Spinal cord (tissue), 10 donors: ENCODE data around the gene CACNA2D1. TPM values are rescaled to one million over a fixed set of nuclear protein-coding genes. Genes with fewer than 3 reads are reported as not detected.

Experiments
- DNase-seq, 6 donors: peaks; one replicate each; pipeline versions ENCODE4 v3.0.0 to v3.0.0-alpha.2; 2013 to 2015; ENCODE audit warnings: low spot score in 6 of 6, low read depth in 4 of 6
- H3K27ac ChIP-seq: one replicate; pipeline ENCODE4 v1.5.1; 2013; ENCODE audit warnings: low read depth, low read length, control low read depth
- H3K27me3 ChIP-seq: one replicate; pipeline ENCODE4 v1.6.1; 2013; ENCODE audit warnings: low read length; ENCODE audit not compliant: control insufficient read depth, insufficient read depth
- H3K36me3 ChIP-seq: one replicate; pipeline ENCODE4 v1.6.1; 2013; ENCODE audit warnings: low read length; ENCODE audit not compliant: control insufficient read depth, insufficient read depth
- H3K4me1 ChIP-seq: one replicate; pipeline ENCODE4 v1.6.1; 2013; ENCODE audit warnings: low read length; ENCODE audit not compliant: control insufficient read depth, insufficient read depth
- H3K4me3 ChIP-seq: one replicate; pipeline ENCODE4 v1.5.1; 2013; ENCODE audit warnings: low read depth, low read length, control low read depth
- H3K9me3 ChIP-seq: one replicate; pipeline ENCODE4 v1.6.1; 2013; ENCODE audit warnings: low read length; ENCODE audit not compliant: control insufficient read depth, insufficient read depth
- WGBS: methylation state at CpG from one replicate; pipeline ENCODE4 v1.1.5; 2013; ENCODE audit warnings: missing lambda C conversion rate; ENCODE audit not compliant: insufficient coverage; 5-methylcytosine and 5-hydroxymethylcytosine counted together
- polyA plus RNA-seq, 2 donors: library from polyadenylated mRNA; unstranded; fragments of 120-200 nt; gene quantifications; one replicate each; pipeline ENCODE4 v1.2.1, GENCODE V29; 2013; ENCODE audit not compliant: insufficient read length in 2 of 2
- total RNA-seq, 2 donors: library from RNA; depleted of rRNA in 1 of 2; stranded (reverse); fragments of 120-200 nt in 1 of 2; fragments of >200 nt in 1 of 2; gene quantifications; one replicate each; pipeline versions ENCODE4 v1.2.3 to v1.2.4, GENCODE V29; 2013 to 2014
- donor health status: healthy.

Gene CACNA2D1
- total and polyA plus RNA-seq, 4 donors = 28.1 to 108 (median 42.0) TPM

- no peak overlapping the region for H3K27ac ChIP-seq
- WGBS = no CpG with 5 or more reads among the region's 1 CpG
- no peaks in the 10 kb centered on the region for H3K4me1 ChIP-seq
- no peak for DNase-seq
- H3K36me3 ChIP-seq = no peaks in the 10 kb centered on the region
- H3K4me3 ChIP-seq = no peak overlapping the region
- H3K27me3 ChIP-seq = no peaks in the 10 kb centered on the region
- H3K9me3 ChIP-seq = no peaks in the 10 kb centered on the region
Measured at GRCh38 chr7:82313269-82313668, 130.3 kb downstream of the CACNA2D1 start.

- H3K27me3 ChIP-seq = no peaks in the 10 kb centered on the region
- H3K36me3 ChIP-seq = no peaks in the 10 kb centered on the region
- H3K4me1 ChIP-seq = no peaks in the 10 kb centered on the region
- H3K4me3 ChIP-seq = no peak overlapping the region
- no peaks in the 10 kb centered on the region for H3K9me3 ChIP-seq
- H3K27ac ChIP-seq = no peak overlapping the region
- WGBS = 87% methylated on average over 3 of the region's 5 CpGs
- no peak for DNase-seq
Measured at GRCh38 chr7:82312646-82313045, 130.9 kb downstream of the CACNA2D1 start.

DNA sequence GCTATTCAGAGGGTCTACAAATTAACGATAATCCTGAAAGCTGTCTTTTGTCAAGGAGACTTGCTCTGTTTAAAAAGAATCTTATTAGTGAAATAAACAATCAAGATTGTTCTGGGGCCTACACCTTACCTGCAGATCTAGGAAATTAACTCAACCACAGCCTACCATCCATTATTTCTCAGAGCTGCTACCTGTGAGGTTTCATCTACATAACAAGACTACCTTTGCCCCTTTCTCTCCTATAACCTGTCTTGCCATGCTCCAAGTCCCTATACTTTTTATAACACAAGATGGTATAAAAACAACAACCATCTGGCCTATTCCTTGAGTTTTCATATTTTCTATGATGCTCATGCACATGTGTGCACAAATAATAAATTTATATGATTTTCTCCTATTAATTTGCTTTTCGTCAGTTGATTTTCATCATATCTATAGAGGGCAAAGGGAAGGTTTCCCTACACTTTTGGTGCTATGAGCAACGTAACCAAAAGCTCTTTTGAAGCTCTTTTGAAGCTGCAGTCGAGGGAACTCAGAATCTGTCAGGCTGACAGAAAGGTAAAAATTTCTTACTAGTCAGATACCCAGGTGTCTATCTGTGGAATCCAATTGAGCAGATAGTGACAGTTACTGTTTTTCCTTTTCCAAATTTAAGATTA, 138.1 kb downstream of the CACNA2D1 start:
- no peaks in the 10 kb centered on the region for H3K27me3 ChIP-seq
- no peaks in the 10 kb centered on the region for H3K4me1 ChIP-seq
- no peak overlapping the region for H3K4me3 ChIP-seq
- H3K27ac ChIP-seq = no peak overlapping the region
- no peaks in the 10 kb centered on the region for H3K36me3 ChIP-seq
- H3K9me3 ChIP-seq = no peaks in the 10 kb centered on the region
- WGBS = no CpG with 5 or more reads among the region's 4 CpGs
- no peak for DNase-seq

GRCh38 chr7:82294865-82295264, 148.7 kb downstream of the CACNA2D1 start:
- WGBS = no CpG with 5 or more reads among the region's 1 CpG
- no peak for DNase-seq
- H3K27ac ChIP-seq = no peak overlapping the region
- H3K4me3 ChIP-seq = no peak overlapping the region
- H3K9me3 ChIP-seq = no peaks in the 10 kb centered on the region
- no peaks in the 10 kb centered on the region for H3K27me3 ChIP-seq
- H3K4me1 ChIP-seq = no peaks in the 10 kb centered on the region
- H3K36me3 ChIP-seq = no peaks in the 10 kb centered on the region

- no peak for DNase-seq
- Histone ChIP-seq H3K4me1 (no peaks in the 10 kb centered on the region), H3K27ac (no peak overlapping the region), H3K9me3 (no peaks in the 10 kb centered on the region), H3K4me3 (no peak overlapping the region), H3K27me3 (no peaks in the 10 kb centered on the region), H3K36me3 (no peaks in the 10 kb centered on the region)
- WGBS = no CpG with 5 or more reads among the region's 1 CpG
Measured at GRCh38 chr7:82294382-82294784, 149.2 kb downstream of the CACNA2D1 start.

DNA sequence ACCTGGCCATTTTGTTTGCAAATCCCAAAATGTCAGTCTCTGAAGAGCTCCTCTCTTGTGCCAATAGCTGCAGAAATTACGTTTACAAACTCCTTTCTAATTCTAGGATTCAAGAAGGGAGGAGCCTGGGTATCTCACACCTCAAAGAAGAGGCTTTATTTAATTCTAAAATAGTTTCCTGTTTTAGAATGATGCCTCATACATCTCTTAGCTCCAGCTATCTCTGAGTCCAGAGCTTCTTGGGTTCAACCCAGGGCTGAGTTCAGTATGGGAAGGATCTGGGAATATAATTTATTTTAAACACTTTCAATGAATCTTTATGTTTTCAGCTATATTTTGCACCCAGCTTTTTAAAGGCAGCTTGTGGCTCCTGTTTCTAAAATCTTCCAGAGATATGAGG, 150.1 kb downstream of the CACNA2D1 start:
- no peak for DNase-seq
- Histone ChIP-seq H3K4me3 (no peak overlapping the region), H3K4me1 (no peaks in the 10 kb centered on the region), H3K9me3 (no peaks in the 10 kb centered on the region), H3K27me3 (no peaks in the 10 kb centered on the region), H3K27ac (no peak overlapping the region), H3K36me3 (no peaks in the 10 kb centered on the region)
- WGBS = no CpG with 5 or more reads among the region's 1 CpG

DNA sequence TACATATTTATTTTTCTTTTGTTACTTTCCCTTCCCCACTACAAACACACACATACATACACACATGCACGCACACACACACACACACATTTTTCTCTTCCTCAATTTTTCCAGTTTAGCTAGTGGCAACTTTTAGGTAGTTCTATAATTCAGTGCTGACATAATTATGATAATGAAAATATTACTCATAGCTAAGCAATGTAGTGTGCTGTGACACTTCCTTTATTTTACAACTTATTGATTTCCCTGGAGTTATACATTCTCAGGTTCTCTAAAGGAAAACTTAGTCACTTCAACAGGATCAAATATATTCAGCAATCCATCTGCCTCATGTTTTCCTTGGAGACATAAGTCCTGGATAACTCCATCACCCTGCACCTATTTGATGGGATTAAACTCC, 151.6 kb downstream of the CACNA2D1 start:
- Histone ChIP-seq H3K36me3 (no peaks in the 10 kb centered on the region), H3K9me3 (no peaks in the 10 kb centered on the region), H3K27ac (no peak overlapping the region), H3K4me1 (no peaks in the 10 kb centered on the region), H3K4me3 (no peak overlapping the region), H3K27me3 (no peaks in the 10 kb centered on the region)
- no CpG with 5 or more reads among the region's 1 CpG for WGBS
- no peak for DNase-seq

- Histone ChIP-seq H3K9me3 (no peaks in the 10 kb centered on the region), H3K27ac (no peak overlapping the region), H3K27me3 (no peaks in the 10 kb centered on the region), H3K4me3 (no peak overlapping the region), H3K36me3 (no peaks in the 10 kb centered on the region), H3K4me1 (no peaks in the 10 kb centered on the region)
- no CpG with 5 or more reads among the region's 2 CpGs for WGBS
- DNase-seq = no peak
Measured at GRCh38 chr7:82289889-82290288, 153.7 kb downstream of the CACNA2D1 start.

- WGBS = no CpG with 5 or more reads among the region's 2 CpGs
- Histone ChIP-seq H3K27ac (no peak overlapping the region), H3K27me3 (no peaks in the 10 kb centered on the region), H3K9me3 (no peaks in the 10 kb centered on the region), H3K4me1 (no peaks in the 10 kb centered on the region), H3K36me3 (no peaks in the 10 kb centered on the region), H3K4me3 (no peak overlapping the region)
- DNase-seq = no peak
Measured at GRCh38 chr7:82289152-82289535, 154.4 kb downstream of the CACNA2D1 start.

DNA sequence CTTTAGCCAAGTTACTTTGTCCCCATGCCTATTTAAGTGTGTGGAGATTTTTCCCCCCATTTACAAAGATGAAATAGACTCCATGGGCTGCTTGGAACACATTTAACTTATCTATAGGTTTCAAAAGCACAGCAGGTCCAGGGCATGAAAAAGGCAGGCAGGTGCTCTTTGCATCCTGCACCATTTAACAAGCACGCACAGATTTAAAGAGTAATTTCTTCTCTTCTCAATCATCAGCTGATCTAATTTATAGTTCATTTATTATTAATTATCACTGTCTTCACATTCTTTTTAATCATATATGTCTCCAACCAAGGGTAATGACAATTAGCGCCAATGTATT, 156.8 kb downstream of the CACNA2D1 start:
- Histone ChIP-seq H3K27ac (no peak overlapping the region), H3K4me3 (no peak overlapping the region), H3K4me1 (no peaks in the 10 kb centered on the region), H3K9me3 (no peaks in the 10 kb centered on the region), H3K36me3 (no peaks in the 10 kb centered on the region), H3K27me3 (no peaks in the 10 kb centered on the region)
- DNase-seq = no peak
- no CpG with 5 or more reads among the region's 2 CpGs for WGBS
